GM12878 (cell line): ENCODE results near the gene MTO1. TPM values are rescaled to one million over a fixed set of nuclear protein-coding genes. Genes with fewer than 3 reads are reported as not detected.
"Not testable (repeated sequence)": the region's sequence is repeated elsewhere in the genome, so short reads cannot be mapped to it uniquely, and the experiment has no call there.

Experiments used
- ATAC-seq: fragments of 200-7000 bp; cut with Tn5 transposase; 3 replicates; pipeline ENCODE4 v1.9.1; 2020; ENCODE audit warnings: mild to moderate bottlenecking, moderate library complexity
- BruUV-seq: library from RNA; stranded (reverse); fragments of 400-500 nt; replicated peaks from 2 replicates; lab custom pipeline; 2021; lab: Mats Ljungman, UMichigan
- CTCF ChIA-PET: fragments of 300-600 bp; sonication (Branson Sonifier 250); formaldehyde crosslinking; extraction: SDS; loops from one replicate; lab custom pipeline; 2021; ENCODE audit warnings: inconsistent platforms; lab: Yijun Ruan, JAX
- POLR2A ChIA-PET: fragments of 350-600 bp; formaldehyde crosslinking; extraction: SDS; loops from one replicate; lab custom pipeline; 2021; ENCODE audit warnings: inconsistent platforms; lab: Charles Lee
- RAD21 ChIA-PET: fragments of 300-600 bp; sonication (Branson Sonifier 250); formaldehyde crosslinking; loops from one replicate; lab custom pipeline; 2023; ENCODE audit warnings: antibody characterized with exemption; ENCODE audit not compliant: unreplicated experiment; lab: Charles Lee
- SMC1A ChIA-PET: fragments of 300-600 bp; sonication (Branson Sonifier 250); formaldehyde crosslinking; loops from one replicate; lab custom pipeline; 2023; ENCODE audit not compliant: unreplicated experiment, uncharacterized antibody; lab: Charles Lee
- DNase-seq: peaks from one replicate; pipeline ENCODE4 v3.0.0-alpha.2; 2011; ENCODE audit warnings: low read depth, low spot score
- FAIRE-seq: peaks from 3 replicates; lab custom pipeline; 2011; peaks lifted over from hg19 to GRCh38; lab: Jason Lieb, UNC
- H2AFZ ChIP-seq: 2 replicates; pipeline ENCODE4 v1.6.0; 2011; ENCODE audit warnings: low read depth, low read length, control low read depth; ENCODE audit not compliant: control insufficient read depth
- H3K27ac ChIP-seq: 2 replicates; pipeline ENCODE4 v1.5.1; 2011; ENCODE audit warnings: control low read depth; ENCODE audit not compliant: control insufficient read depth, insufficient read depth
- H3K27me3 ChIP-seq, 2 experiments: replicated peaks in 1 of 2; 2 replicates each; pipeline versions ENCODE4 v1.6.0 to v1.6.1; 2011; ENCODE audit warnings: low read length in 1 of 2; ENCODE audit not compliant: control insufficient read depth in 2 of 2, insufficient read depth in 2 of 2
- H3K36me3 ChIP-seq, 2 experiments: 2 replicates each; pipeline ENCODE4 v1.5.1; 2011; ENCODE audit warnings: low read length in 1 of 2; ENCODE audit not compliant: control insufficient read depth in 2 of 2, insufficient read depth in 2 of 2
- H3K4me1 ChIP-seq: 2 replicates; pipeline ENCODE4 v1.6.1; 2011; ENCODE audit warnings: mild to moderate bottlenecking, low read length, moderate library complexity, mixed read lengths; ENCODE audit not compliant: control insufficient read depth, insufficient read depth
- H3K4me2 ChIP-seq: 2 replicates; pipeline ENCODE4 v1.6.0; 2011; ENCODE audit warnings: control low read depth; ENCODE audit not compliant: control insufficient read depth, insufficient read depth
- H3K4me3 ChIP-seq: fragments of 200-600 bp; sonication (generic); 2 replicates; pipeline ENCODE4 v1.5.1; 2016
- H3K79me2 ChIP-seq: 2 replicates; pipeline ENCODE4 v1.6.0; 2011; ENCODE audit warnings: low read length; ENCODE audit not compliant: control insufficient read depth, insufficient read depth
- H3K9ac ChIP-seq: 2 replicates; pipeline ENCODE4 v1.8.0; 2011; ENCODE audit warnings: low read length, control low read depth, mixed read lengths; ENCODE audit not compliant: control insufficient read depth, insufficient read depth
- H3K9me3 ChIP-seq: replicated peaks from 3 replicates; pipeline ENCODE4 v1.5.1; 2011; ENCODE audit warnings: mild to moderate bottlenecking, low read length; ENCODE audit not compliant: control insufficient read depth, insufficient read depth
- H4K20me1 ChIP-seq: 2 replicates; pipeline ENCODE4 v1.6.0; 2011; ENCODE audit not compliant: control insufficient read depth, insufficient read depth
- SIX5 ChIP-seq: IDR thresholded peaks from 2 replicates; pipeline ENCODE4 v1.6.1; 2011; ENCODE audit warnings: mild to moderate bottlenecking, low read depth, low read length, moderate library complexity; ENCODE audit not compliant: severe bottlenecking
- WGBS: methylation state at CpG from one replicate; pipeline ENCODE4 v1.1.6; 2016; ENCODE audit warnings: low lambda C conversion rate; ENCODE audit not compliant: insufficient replicate concordance, insufficient coverage; ENCODE audit errors: missing lambda C conversion rate; 5-methylcytosine and 5-hydroxymethylcytosine counted together
- in situ Hi-C: fragments of 300-500 bp; cut with MboI; formaldehyde crosslinking; loops from 9 replicates; pipeline ENCODE4 v1.14.3; 2018; ENCODE audit warnings: mixed read lengths
- intact Hi-C: fragments of 100-400 bp; cut with micrococcal nuclease; formaldehyde crosslinking; loops from one replicate; pipeline ENCODE4 v1.14.2; 2022; ENCODE audit not compliant: unreplicated experiment
- polyA plus RNA-seq, 11 experiments: library from polyadenylated mRNA; depleted of rRNA in 4 of 11; unstranded in 6 of 11; stranded (reverse) in 5 of 11; fragments of >200 nt; fragmentation: Nextera tagmentation in 4 of 11; fragmentation: Illumina TruSeq in 1 of 11; extraction: Ambion mirVana in 4 of 11; extraction: Trizol in 1 of 11; gene quantifications; 1 replicate in 1 of 11; 2 replicates in 10 of 11; pipeline versions ENCODE4 v1.2.1 to v1.2.3, GENCODE V29; 2011 to 2016; ENCODE audit warnings: inconsistent platforms in 2 of 11, missing spikeins in 2 of 11, low read depth in 1 of 11
- total RNA-seq, 4 experiments: library from RNA; depleted of rRNA in 3 of 4; stranded (reverse); fragments of >200 nt in 3 of 4; fragmentation: Illumina TruSeq in 1 of 4; extraction: Trizol in 1 of 4; gene quantifications; 2 replicates each; pipeline versions ENCODE4 v1.2.1 to v1.2.3, GENCODE V29; 2013 to 2021
- TF ChIP-seq, protein P1 (sequence below): fragments of 450-650 bp; IDR thresholded peaks from 2 replicates; pipeline ENCODE4 v1.6.1; 2017; ENCODE audit warnings: mild to moderate bottlenecking

Gene MTO1
- total and polyA plus RNA-seq, 10 of the 15 experiments (the other 5 are each of a cell fraction or from before 2014, with no cell fraction given): 24.8 to 53.6 (median 33.1) TPM

DNA sequence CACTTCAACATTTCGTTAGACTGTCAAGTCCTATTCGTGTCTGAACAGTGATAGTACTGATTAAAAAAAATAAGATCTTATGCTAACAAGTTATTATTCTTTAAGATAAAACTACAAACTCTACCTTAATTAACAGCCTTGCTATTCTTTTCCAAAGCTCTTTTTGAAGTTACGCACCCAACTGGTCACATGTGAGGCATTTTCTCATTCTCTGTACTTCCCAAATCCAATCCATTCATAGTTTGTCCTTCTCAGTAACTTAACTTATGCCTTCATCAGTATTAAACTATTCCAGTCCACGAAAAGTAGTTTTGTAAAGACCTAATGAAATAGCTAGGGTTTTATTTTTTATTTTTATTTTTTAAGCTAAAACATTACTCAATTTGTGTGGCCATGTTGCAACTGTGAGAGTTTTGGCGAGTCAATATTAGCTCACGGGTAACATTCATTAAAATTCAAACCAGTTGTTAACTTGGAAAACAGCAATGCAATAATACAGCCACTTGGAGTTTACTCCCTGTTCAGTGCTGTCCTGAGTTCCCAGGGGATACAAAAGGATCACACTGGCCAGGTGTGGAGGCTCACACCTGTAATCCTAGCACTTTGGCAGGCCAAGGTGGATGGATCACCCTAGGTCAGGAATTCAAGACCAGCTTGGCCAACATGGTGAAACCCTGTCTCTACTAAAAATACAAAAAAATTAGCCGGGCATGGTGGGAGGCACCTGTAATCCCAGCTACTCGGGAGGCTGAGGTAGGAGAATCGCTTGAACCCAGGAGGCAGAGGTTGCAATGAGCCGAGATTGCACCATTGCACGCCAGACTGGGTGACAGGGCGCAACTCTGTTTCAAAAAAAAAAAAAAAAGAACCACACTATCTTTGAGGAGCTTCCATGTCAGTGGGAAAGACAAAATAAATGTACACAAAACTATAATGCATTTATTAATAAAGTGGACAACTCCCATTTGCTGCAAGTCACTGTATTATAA, 87.2 kb downstream of the MTO1 start (continued):
- TF ChIP-seq, protein P1, sequence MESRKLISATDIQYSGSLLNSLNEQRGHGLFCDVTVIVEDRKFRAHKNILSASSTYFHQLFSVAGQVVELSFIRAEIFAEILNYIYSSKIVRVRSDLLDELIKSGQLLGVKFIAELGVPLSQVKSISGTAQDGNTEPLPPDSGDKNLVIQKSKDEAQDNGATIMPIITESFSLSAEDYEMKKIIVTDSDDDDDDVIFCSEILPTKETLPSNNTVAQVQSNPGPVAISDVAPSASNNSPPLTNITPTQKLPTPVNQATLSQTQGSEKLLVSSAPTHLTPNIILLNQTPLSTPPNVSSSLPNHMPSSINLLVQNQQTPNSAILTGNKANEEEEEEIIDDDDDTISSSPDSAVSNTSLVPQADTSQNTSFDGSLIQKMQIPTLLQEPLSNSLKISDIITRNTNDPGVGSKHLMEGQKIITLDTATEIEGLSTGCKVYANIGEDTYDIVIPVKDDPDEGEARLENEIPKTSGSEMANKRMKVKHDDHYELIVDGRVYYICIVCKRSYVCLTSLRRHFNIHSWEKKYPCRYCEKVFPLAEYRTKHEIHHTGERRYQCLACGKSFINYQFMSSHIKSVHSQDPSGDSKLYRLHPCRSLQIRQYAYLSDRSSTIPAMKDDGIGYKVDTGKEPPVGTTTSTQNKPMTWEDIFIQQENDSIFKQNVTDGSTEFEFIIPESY: no peak
- TF ChIP-seq SIX5: no peak

- not testable (repeated sequence) for DNase-seq
Measured at GRCh38 chr6:73551115-73551514, 89.6 kb downstream of the MTO1 start.

DNA sequence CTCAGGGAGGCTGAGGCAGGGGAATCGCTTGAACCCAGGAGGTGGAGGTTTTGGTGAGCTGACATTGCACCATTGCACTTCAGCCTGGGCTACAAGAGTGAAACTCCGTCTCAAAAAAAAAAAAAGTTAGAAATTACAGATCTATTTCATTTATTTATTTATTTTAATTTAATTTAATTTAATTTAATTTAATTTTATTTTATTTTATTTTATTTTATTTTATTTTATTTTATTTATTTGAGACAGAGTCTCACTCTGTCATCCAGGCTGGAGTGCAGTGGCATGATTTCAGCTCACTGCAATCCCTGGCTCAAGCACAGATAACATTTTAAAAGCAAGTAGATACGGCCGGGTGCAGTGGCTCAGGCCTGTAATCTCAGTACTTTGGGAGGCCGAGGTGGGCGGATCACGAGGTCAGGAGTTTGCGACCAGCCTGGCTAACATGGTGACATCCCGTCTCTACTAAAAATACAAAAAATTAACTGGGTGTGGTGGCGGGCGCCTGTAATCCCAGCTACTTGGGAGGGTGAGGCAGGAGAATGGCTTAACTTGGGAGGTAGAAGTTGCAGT, 93.9 kb downstream of the MTO1 start:
- ChIA-PET CTCF (interaction anchor here (0.7 kb wide), 1 partner anchor 12 kb away, joined by 3 read pairs; no protein-coding TSS in a partner anchor), POLR2A (interaction anchor here (1.1 kb wide), 1 partner anchor 12 kb away, joined by 4 read pairs; no protein-coding TSS in a partner anchor), SMC1A (interaction anchor here (0.7 to 1.2 kb wide), 2 partner anchors 25 to 83 kb away, joined by 3 read pairs; no protein-coding TSS in a partner anchor), RAD21 (interaction anchor here (1.1 kb wide), 1 partner anchor 94 kb away, joined by 3 read pairs; the partner anchor contains the start of gene MTO1)
- intact Hi-C loops, H3K9ac ChIP-seq, H3K27me3 ChIP-seq, BruUV-seq, H4K20me1 ChIP-seq, in situ Hi-C loops, H3K27ac ChIP-seq, H3K9me3 ChIP-seq, H3K79me2 ChIP-seq, H3K36me3 ChIP-seq, DNase-seq, H3K4me3 ChIP-seq, H3K4me2 ChIP-seq, ATAC-seq, H2AFZ ChIP-seq, FAIRE-seq: not testable (repeated sequence)
- WGBS: 95% methylated on average over 11 of the region's 11 CpGs
- H3K4me1 ChIP-seq: peaks cover 20% of the 10 kb centered on the region

More at GRCh38 chr6:73551115-73551514, 89.6 kb downstream of the MTO1 start:
- H3K36me3 ChIP-seq, H3K27ac ChIP-seq, H3K9ac ChIP-seq, H3K4me1 ChIP-seq, POLR2A ChIA-PET, in situ Hi-C loops, BruUV-seq, H2AFZ ChIP-seq, FAIRE-seq, H3K79me2 ChIP-seq, H3K27me3 ChIP-seq, H3K9me3 ChIP-seq, H4K20me1 ChIP-seq, H3K4me3 ChIP-seq, ATAC-seq, intact Hi-C loops, CTCF ChIA-PET, H3K4me2 ChIP-seq: not testable (repeated sequence)
- 98% methylated on average over 4 of the region's 4 CpGs for WGBS
- SMC1A ChIA-PET: interaction anchor here (1.9 kb wide), 1 partner anchor 8 kb away, joined by 8 read pairs; no protein-coding TSS in a partner anchor
- RAD21 ChIA-PET: interaction anchor here (1.6 kb wide), 1 partner anchor 8 kb away, joined by 7 read pairs; no protein-coding TSS in a partner anchor
